Measurements from ENCODE around the gene SMO. TPM values are rescaled to one million over a fixed set of nuclear protein-coding genes. Genes with fewer than 3 reads are reported as not detected.

The SMO gene
- total and polyA plus RNA-seq, 9 of the 15 experiments (the other 6 are each of a cell fraction or from before 2014, with no cell fraction given), result 0.05 to 0.13 (median 0.10) TPM; not detected in 5

GRCh38 chr7:129144095-129144833 is 44.2 kb upstream of the SMO start, which contains the start of gene TSPAN33 (continued):
- TF ChIP-seq CEBPG (CRISPR knock-in tag; IDR thresholded peaks at IDR 0.05) (no peak), CEBPG (tag; conservative IDR thresholded peaks at IDR 0.05 in 1 of 2, IDR thresholded peaks at IDR 0.05 in 1 of 2) (0 out of 4 replicates have a peak, but pooled peaks of 1 of the 2 experiments have one; percentile 11), CUX1 (CRISPR knock-in tag; IDR thresholded peaks at IDR 0.05) (no peak), TRIM28 (IDR thresholded peaks at IDR 0.05) (no peak), SMARCE1 (IDR thresholded peaks at IDR 0.05) (no peak), PKNOX1 (IDR thresholded peaks at IDR 0.05) (peak; percentile 84), ZNF512 (tag; IDR thresholded peaks at IDR 0.05) (no peak), TARDBP (IDR thresholded peaks at IDR 0.05) (no peak), NBN (IDR thresholded peaks at IDR 0.05; ENCODE audit: low read depth) (no peak), FIP1L1 (IDR thresholded peaks at IDR 0.05; ENCODE audit: low read depth, low read length, poor library complexity, severe bottlenecking) (no peak), ZNF79 (CRISPR knock-in tag; IDR thresholded peaks at IDR 0.05; ENCODE audit: low read depth) (no peak), ZNF444 (CRISPR knock-in tag; IDR thresholded peaks at IDR 0.05) (no peak), GABPA (tag; conservative IDR thresholded peaks at IDR 0.05; ENCODE audit: low read depth) (no peak), FOXO4 (CRISPR knock-in tag; IDR thresholded peaks at IDR 0.05) (no peak), ZNF174 (CRISPR knock-in tag; IDR thresholded peaks at IDR 0.05) (no peak), RBM22 (IDR thresholded peaks at IDR 0.05; ENCODE audit: low read depth, low read length, poor library complexity, severe bottlenecking) (no peak), NCOA4 (IDR thresholded peaks at IDR 0.05; ENCODE audit: partially characterized antibody) (no peak), CBFB (CRISPR knock-in tag; IDR thresholded peaks at IDR 0.05) (no peak), RUNX1 (IDR thresholded peaks at IDR 0.05; ENCODE audit: low read depth) (no peak), ZSCAN32 (CRISPR knock-in tag; IDR thresholded peaks at IDR 0.05) (no peak), NR1H2 (CRISPR knock-in tag; IDR thresholded peaks at IDR 0.05) (no peak)

All from K562 (cell line).